SK-N-SH treated with all-trans-retinoic acid at 6 μM for 48 hours (cell line): ENCODE results near the gene PDE4B.
A peak's percentile ranks its signal among the peaks of the same experiment; 100 is the strongest.

Experiments
- ATAC-seq: fragments of 200-7000 bp; cut with Tn5 transposase; 3 replicates; pipeline ENCODE4 v1.9.1; 2020; ENCODE audit warnings: mild to moderate bottlenecking, moderate library complexity
- ARNTL ChIP-seq: fragments of 450-650 bp; formaldehyde crosslinking; IDR thresholded peaks from 2 replicates; pipeline ENCODE4 v1.5.0; 2020; ENCODE audit warnings: low read depth, mild to moderate bottlenecking, moderate library complexity, borderline replicate concordance
- BACH2 ChIP-seq: fragments of 250-450 bp; sonication (Bioruptor Pico); IDR thresholded peaks from 2 replicates; pipeline ENCODE4 v1.9.0; 2021; ENCODE audit warnings: mild to moderate bottlenecking, borderline replicate concordance
- CSRNP3 ChIP-seq: fragments of 250-450 bp; sonication (Bioruptor Pico); IDR thresholded peaks from 2 replicates; pipeline ENCODE4 v1.5.1; 2021; ENCODE audit warnings: mild to moderate bottlenecking, moderate library complexity
- GLIS3 ChIP-seq: fragments of 250-450 bp; sonication (Bioruptor Pico); IDR thresholded peaks from 2 replicates; pipeline ENCODE4 v1.5.0; 2020; ENCODE audit warnings: mild to moderate bottlenecking, moderate library complexity
- ISL1 ChIP-seq: fragments of 250-450 bp; sonication (Bioruptor Pico); IDR thresholded peaks from 2 replicates; pipeline ENCODE4 v2.1.2; 2022; ENCODE audit warnings: mild to moderate bottlenecking, moderate library complexity
- PATZ1 ChIP-seq: fragments of 250-450 bp; sonication (Bioruptor Pico); IDR thresholded peaks from 2 replicates; pipeline ENCODE4 v1.8.0; 2020; ENCODE audit warnings: mild to moderate bottlenecking, moderate library complexity, borderline replicate concordance
- POU6F1 ChIP-seq: fragments of 250-450 bp; sonication (Bioruptor Pico); IDR thresholded peaks from 2 replicates; pipeline ENCODE4 v1.8.0; 2021; ENCODE audit warnings: low read depth, mild to moderate bottlenecking, moderate library complexity, borderline replicate concordance
- PPARA ChIP-seq: fragments of 250-450 bp; sonication (Bioruptor Pico); IDR thresholded peaks from 2 replicates; pipeline ENCODE4 v1.5.0; 2020; ENCODE audit warnings: mild to moderate bottlenecking, borderline replicate concordance
- RARB ChIP-seq: fragments of 250-450 bp; sonication (Bioruptor Pico); IDR thresholded peaks from 2 replicates; pipeline ENCODE4 v1.8.0; 2021; ENCODE audit warnings: mild to moderate bottlenecking, moderate library complexity
- SNAI2 ChIP-seq: fragments of 250-450 bp; sonication (Bioruptor Pico); IDR thresholded peaks from 2 replicates; pipeline ENCODE4 v1.5.0; 2020; ENCODE audit warnings: mild to moderate bottlenecking, moderate library complexity
- TCF4 ChIP-seq: fragments of 250-450 bp; sonication (Bioruptor Pico); IDR thresholded peaks from 2 replicates; pipeline ENCODE4 v1.8.0; 2021; ENCODE audit warnings: mild to moderate bottlenecking, moderate library complexity, borderline replicate concordance
- TOX ChIP-seq: fragments of 250-450 bp; sonication (Bioruptor Pico); IDR thresholded peaks from 2 replicates; pipeline ENCODE4 v1.8.0; 2021; ENCODE audit warnings: mild to moderate bottlenecking, moderate library complexity, borderline replicate concordance
- TSHZ2 ChIP-seq: fragments of 250-450 bp; sonication (Bioruptor Pico); IDR thresholded peaks from 2 replicates; pipeline ENCODE4 v1.5.0; 2020; ENCODE audit warnings: mild to moderate bottlenecking, moderate library complexity
- ZC3H10 ChIP-seq: fragments of 250-450 bp; sonication (Bioruptor Pico); IDR thresholded peaks from 2 replicates; pipeline ENCODE4 v1.5.1; 2021; ENCODE audit warnings: mild to moderate bottlenecking, moderate library complexity
- ZFP3 ChIP-seq: fragments of 250-450 bp; sonication (Bioruptor Pico); IDR thresholded peaks from 2 replicates; pipeline ENCODE4 v1.5.0; 2020; ENCODE audit warnings: mild to moderate bottlenecking, moderate library complexity
- ZFP30 ChIP-seq: fragments of 450-650 bp; formaldehyde crosslinking; IDR thresholded peaks from 2 replicates; pipeline ENCODE4 v1.5.0; 2022; ENCODE audit warnings: mild to moderate bottlenecking, moderate library complexity
- ZNF565 ChIP-seq: fragments of 450-650 bp; formaldehyde crosslinking; conservative IDR thresholded peaks from 2 replicates; pipeline ENCODE4 v1.5.0; 2020; ENCODE audit warnings: low read depth, mild to moderate bottlenecking, moderate library complexity
- ZNF8 ChIP-seq: fragments of 450-650 bp; formaldehyde crosslinking; IDR thresholded peaks from 2 replicates; pipeline ENCODE4 v1.5.0; 2020; ENCODE audit warnings: mild to moderate bottlenecking, moderate library complexity
- TF ChIP-seq, protein P1 (sequence below): fragments of 250-450 bp; sonication (Bioruptor Pico); IDR thresholded peaks from 2 replicates; pipeline ENCODE4 v1.5.1; 2020; ENCODE audit warnings: low read depth, mild to moderate bottlenecking, moderate library complexity

Gene PDE4B

DNA sequence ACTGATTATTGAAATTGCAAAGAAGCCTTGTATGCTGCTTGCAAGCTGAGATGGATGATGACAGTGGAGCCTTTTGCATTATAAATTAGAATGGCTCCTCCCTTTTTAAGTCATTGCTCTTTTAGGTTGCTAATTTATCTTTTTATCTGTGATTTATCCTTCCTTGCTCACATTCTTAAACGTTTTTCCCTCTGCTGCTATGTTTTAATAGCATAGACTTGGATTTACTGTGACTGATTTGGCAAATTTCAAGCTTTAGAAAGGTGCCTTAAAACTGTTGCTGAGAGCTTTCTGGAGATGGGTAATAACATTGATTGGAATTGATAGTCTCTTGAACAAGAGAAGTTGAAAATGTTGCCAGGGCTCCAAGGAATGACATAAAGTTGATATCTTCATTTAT is 427.8 kb downstream of the PDE4B start:
- peak; percentile 53; the same call in 2 of the 3 replicates for ATAC-seq
- TF ChIP-seq TSHZ2 (CRISPR knock-in tag) = no peak
- no peak for TF ChIP-seq PATZ1 (CRISPR knock-in tag)
- no peak for TF ChIP-seq ZNF565 (CRISPR knock-in tag)
- TF ChIP-seq ZNF8 (CRISPR knock-in tag) = no peak
- TF ChIP-seq TCF4 = no peak
- no peak for TF ChIP-seq PPARA
- TF ChIP-seq TOX (CRISPR knock-in tag) = peak; percentile 61; the same call in 1 of the 2 replicates
- no peak for TF ChIP-seq SNAI2 (CRISPR knock-in tag)
- TF ChIP-seq CSRNP3 (CRISPR knock-in tag) = no peak
- TF ChIP-seq ZFP3 = no peak
- peak; percentile 79; the same call in 1 of the 2 replicates for TF ChIP-seq ZC3H10 (CRISPR knock-in tag)
- peak; percentile 29 for TF ChIP-seq ISL1 (CRISPR knock-in tag)

DNA sequence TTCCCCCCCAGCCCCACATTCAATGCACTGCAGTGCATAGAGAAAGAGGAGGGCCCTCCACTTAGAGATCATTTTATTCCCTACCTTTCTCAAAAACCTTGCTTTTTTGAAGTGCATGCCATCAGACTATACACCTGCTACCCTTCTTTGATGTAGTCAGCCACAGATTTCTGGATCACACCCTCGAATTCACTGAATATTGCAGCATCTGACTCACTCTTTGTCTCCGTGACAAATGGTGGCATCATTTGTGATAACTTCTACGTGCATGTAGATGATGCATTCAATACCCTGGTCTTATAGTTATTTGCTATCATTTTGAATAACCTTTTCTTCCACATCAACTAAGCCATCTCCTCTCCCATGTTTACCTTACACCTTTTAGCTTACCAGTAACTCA is 431.0 kb downstream of the PDE4B start:
- TF ChIP-seq TSHZ2 (CRISPR knock-in tag) = no peak
- TF ChIP-seq, protein P1, sequence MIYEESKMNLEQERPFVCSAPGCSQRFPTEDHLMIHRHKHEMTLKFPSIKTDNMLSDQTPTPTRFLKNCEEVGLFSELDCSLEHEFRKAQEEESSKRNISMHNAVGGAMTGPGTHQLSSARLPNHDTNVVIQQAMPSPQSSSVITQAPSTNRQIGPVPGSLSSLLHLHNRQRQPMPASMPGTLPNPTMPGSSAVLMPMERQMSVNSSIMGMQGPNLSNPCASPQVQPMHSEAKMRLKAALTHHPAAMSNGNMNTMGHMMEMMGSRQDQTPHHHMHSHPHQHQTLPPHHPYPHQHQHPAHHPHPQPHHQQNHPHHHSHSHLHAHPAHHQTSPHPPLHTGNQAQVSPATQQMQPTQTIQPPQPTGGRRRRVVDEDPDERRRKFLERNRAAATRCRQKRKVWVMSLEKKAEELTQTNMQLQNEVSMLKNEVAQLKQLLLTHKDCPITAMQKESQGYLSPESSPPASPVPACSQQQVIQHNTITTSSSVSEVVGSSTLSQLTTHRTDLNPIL (CRISPR knock-in tag) = no peak
- no peak for TF ChIP-seq GLIS3 (CRISPR knock-in tag)
- TF ChIP-seq BACH2 (CRISPR knock-in tag) = no peak
- TF ChIP-seq POU6F1 (CRISPR knock-in tag) = no peak
- TF ChIP-seq CSRNP3 (CRISPR knock-in tag) = no peak
- TF ChIP-seq ZNF565 (CRISPR knock-in tag) = no peak
- no peak for TF ChIP-seq TCF4
- no peak for TF ChIP-seq ISL1 (CRISPR knock-in tag)
- TF ChIP-seq RARB (CRISPR knock-in tag) = no peak
- TF ChIP-seq ZFP3 = no peak
- no peak for TF ChIP-seq ZFP30 (CRISPR knock-in tag)
- TF ChIP-seq PATZ1 (CRISPR knock-in tag) = no peak
- TF ChIP-seq ARNTL (CRISPR knock-in tag) = no peak
- ATAC-seq = no peak
